ENCODE measurements around the gene PTPRU. TPM values are rescaled to one million over a fixed set of nuclear protein-coding genes. Genes with fewer than 3 reads are reported as not detected.
A peak's percentile ranks its signal among the peaks of the same experiment; 100 is the strongest.

The PTPRU gene
- total and polyA plus RNA-seq, 2 of the 8 experiments (the other 6 are each of a cell fraction or from before 2014, with no cell fraction given), result 33.8 to 41.8 TPM

- Histone ChIP-seq H3K9me3 (ENCODE audit: insufficient read depth in 2 of 2, low read depth in 1 of 2, low read length in 1 of 2) (no peaks in the 10 kb centered on the region), H3K79me1 (ENCODE audit: low read depth, low read length) (peaks cover 4% of the 10 kb centered on the region; the same call in 1 of the 2 replicates), H2BK15ac (ENCODE audit: low read length) (peak overlapping the region; percentile 46; the same call in 1 of the 2 replicates), H2AK5ac (ENCODE audit: low read depth, low read length) (no peak overlapping the region), H2AFZ (ENCODE audit: low read length) (no peak overlapping the region), H2BK120ac (replicated peaks; ENCODE audit: low read depth, low read length) (no peak overlapping the region), H3K23me2 (ENCODE audit: low read depth, low read length) (peaks cover 21% of the 10 kb centered on the region), H4K91ac (replicated peaks; ENCODE audit: insufficient read length, low read length) (no peak overlapping the region), H3K27me3 (replicated peaks in 1 of 4; ENCODE audit: control insufficient read depth in 3 of 4, extremely low read depth in 1 of 4, insufficient read depth in 3 of 4, low read length in 3 of 4) (peaks cover 13 to 34% (median 29%) of the 10 kb centered on the region in 4 experiments), H3K9ac (replicated peaks in 1 of 4; ENCODE audit: extremely low read depth in 1 of 4, low read depth in 3 of 4, low read length in 3 of 4) (no peak overlapping the region), H3K4me2 (ENCODE audit: insufficient read depth in 1 of 2, low read depth in 2 of 2, low read length in 2 of 2) (peak overlapping the region; percentile 95 to 100), H3K23ac (ENCODE audit: insufficient read length) (no peak overlapping the region), H3K14ac (ENCODE audit: insufficient read length) (no peak overlapping the region), H3K56ac (replicated peaks; ENCODE audit: insufficient read length, low read depth, low read length) (no peak overlapping the region), H3K79me2 (ENCODE audit: control insufficient read depth in 1 of 2, insufficient read depth in 2 of 2, low read length in 2 of 2) (no peaks in the 10 kb centered on the region; a peak in 1 of 4 replicates), H2BK5ac (ENCODE audit: low read depth, low read length) (no peak overlapping the region), H3K4me1 (replicated peaks in 1 of 4; ENCODE audit: control insufficient read depth in 3 of 4, insufficient read depth in 4 of 4, low read length in 3 of 4) (peaks cover 10 to 36% (median 24%) of the 10 kb centered on the region in 4 experiments), H4K8ac (ENCODE audit: extremely low read depth, insufficient read depth, low read length) (peak overlapping the region; percentile 83; the same call in 1 of the 2 replicates), H4K5ac (ENCODE audit: insufficient read length, low read depth, low read length) (no peak overlapping the region), H3K4ac (replicated peaks; ENCODE audit: insufficient read length, low read depth, low read length) (no peak overlapping the region), H2BK20ac (ENCODE audit: low read length) (no peak overlapping the region), H2BK12ac (ENCODE audit: low read depth, low read length) (peak overlapping the region; percentile 2; the same call in 1 of the 2 replicates), H3K4me3 (ENCODE audit: extremely low read depth in 1 of 4, insufficient read depth in 2 of 4, low read depth in 3 of 4, low read length in 4 of 4) (peak overlapping the region; percentile 41 to 62 (median 58); a peak in 7 of 8 replicates), H3K18ac (ENCODE audit: extremely low read depth, low read length) (peak overlapping the region; percentile 75; the same call in 1 of the 2 replicates), H3K36me3 (ENCODE audit: control insufficient read depth in 2 of 4, insufficient read depth in 4 of 4, low read length in 3 of 4) (no peaks in the 10 kb centered on the region; a peak in 1 of 8 replicates), H4K20me1 (replicated peaks in 1 of 2; ENCODE audit: control insufficient read depth in 1 of 2, insufficient read depth in 2 of 2, low read length in 2 of 2) (peaks cover 0 to 8% of the 10 kb centered on the region in 2 experiments), H3K27ac (ENCODE audit: low read depth, low read length) (no peak overlapping the region)
- WGBS, 2 experiments (ENCODE audit: extremely low coverage in 1 of 2, insufficient coverage in 1 of 2, insufficient read length in 1 of 2, insufficient replicate concordance in 2 of 2, low coverage in 1 of 2, low lambda C conversion rate in 2 of 2, missing lambda C conversion rate in 1 of 2), result 26% methylated on average over 7 of the region's 11 CpGs; no CpG with 5 or more reads in 1 of the 2 experiments
- CTCF ChIA-PET (ENCODE audit: partially characterized antibody), result interaction anchor here (1.1 to 12.3 kb wide), 17 partner anchors 12 to 682 kb away, joined by 3 to 113 read pairs (median 8); no protein-coding TSS in a partner anchor
- no peak for FAIRE-seq
- POLR2A ChIA-PET (ENCODE audit: partially characterized antibody), result interaction anchor here (1.1 to 1.5 kb wide), 3 partner anchors 9 to 20 kb away, joined by 3 read pairs; no protein-coding TSS in a partner anchor
- no peak for DNase-seq (ENCODE audit: low read depth in 1 of 2, low spot score in 2 of 2)
Observed at GRCh38 chr1:29238620-29239002, 2.3 kb downstream of the PTPRU start.

All from H1 (cell line).